Testis (tissue), 2 donors: ENCODE data around the gene TRIM15.

Source experiments
- CTCF ChIP-seq, 3 experiments: fragments of 450-650 bp in 2 of 3; fragments of 200-600 bp in 1 of 3; sonication (generic) in 1 of 3; IDR thresholded peaks; one replicate each; pipeline ENCODE4 v1.5.1; 2016 to 2019; ENCODE audit warnings: antibody characterized with exemption in 3 of 3, mild to moderate bottlenecking in 2 of 3, moderate library complexity in 1 of 3
- POLR2A ChIP-seq: fragments of 450-650 bp; IDR thresholded peaks from one replicate; pipeline ENCODE4 v1.6.1; 2017; ENCODE audit warnings: antibody characterized with exemption, mild to moderate bottlenecking, moderate library complexity

- no peak for TF ChIP-seq CTCF (IDR thresholded peaks at IDR 0.05)
- no peak for TF ChIP-seq POLR2A
Observed at GRCh38 chr6:30152016-30152673, 11.2 kb upstream of the TRIM15 start.
